ENCODE data around the gene CMTR1. TPM values are rescaled to one million over a fixed set of nuclear protein-coding genes. Genes with fewer than 3 reads are reported as not detected.

Gene CMTR1
- total RNA-seq, 1 experiment from 2014 or later, result 37.7 TPM

- intact Hi-C loops (cut with micrococcal nuclease; ENCODE audit: unreplicated experiment), result no loop called here
- ChIA-PET CTCF (interaction anchor here (0.7 kb wide), 2 partner anchors 42 to 180 kb away, joined by 3 to 6 read pairs; no protein-coding TSS in a partner anchor), POLR2A (no interaction called here)
- TF ChIP-seq, protein P1, sequence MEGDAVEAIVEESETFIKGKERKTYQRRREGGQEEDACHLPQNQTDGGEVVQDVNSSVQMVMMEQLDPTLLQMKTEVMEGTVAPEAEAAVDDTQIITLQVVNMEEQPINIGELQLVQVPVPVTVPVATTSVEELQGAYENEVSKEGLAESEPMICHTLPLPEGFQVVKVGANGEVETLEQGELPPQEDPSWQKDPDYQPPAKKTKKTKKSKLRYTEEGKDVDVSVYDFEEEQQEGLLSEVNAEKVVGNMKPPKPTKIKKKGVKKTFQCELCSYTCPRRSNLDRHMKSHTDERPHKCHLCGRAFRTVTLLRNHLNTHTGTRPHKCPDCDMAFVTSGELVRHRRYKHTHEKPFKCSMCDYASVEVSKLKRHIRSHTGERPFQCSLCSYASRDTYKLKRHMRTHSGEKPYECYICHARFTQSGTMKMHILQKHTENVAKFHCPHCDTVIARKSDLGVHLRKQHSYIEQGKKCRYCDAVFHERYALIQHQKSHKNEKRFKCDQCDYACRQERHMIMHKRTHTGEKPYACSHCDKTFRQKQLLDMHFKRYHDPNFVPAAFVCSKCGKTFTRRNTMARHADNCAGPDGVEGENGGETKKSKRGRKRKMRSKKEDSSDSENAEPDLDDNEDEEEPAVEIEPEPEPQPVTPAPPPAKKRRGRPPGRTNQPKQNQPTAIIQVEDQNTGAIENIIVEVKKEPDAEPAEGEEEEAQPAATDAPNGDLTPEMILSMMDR (IDR thresholded peaks at IDR 0.05), result no peak
- TF ChIP-seq REST (IDR thresholded peaks at IDR 0.05; ENCODE audit: insufficient read depth in 1 of 2, low read depth in 2 of 2, low read length in 1 of 2), result no peak; a peak in 1 of 4 replicates
- no peak for TF ChIP-seq TCF7L2 (IDR thresholded peaks at IDR 0.05; ENCODE audit: low read depth, low read length)
- no peak for TF ChIP-seq POLR2AphosphoS5 (IDR thresholded peaks at IDR 0.05; ENCODE audit: low read depth, low read length)
- no peak for TF ChIP-seq SIN3A (IDR thresholded peaks at IDR 0.05; ENCODE audit: borderline replicate concordance, insufficient read depth, low read depth, low read length)
- Histone ChIP-seq H3K27ac (ENCODE audit: low read length) (peak overlapping the region; percentile 69), H3K4me1 (ENCODE audit: control insufficient read depth, insufficient read depth, low read length) (peaks cover 19% of the 10 kb centered on the region), H3K9me3 (ENCODE audit: control insufficient read depth, insufficient read depth, low read depth, low read length) (no peaks in the 10 kb centered on the region), H3K4me3 (ENCODE audit: low read depth in 2 of 2, low read length in 2 of 2) (peak overlapping the region in 1 of 2 experiments; percentile 6; a peak in 1 of 4 replicates), H3K36me3 (ENCODE audit: control insufficient read depth, insufficient read depth, low read length) (no peaks in the 10 kb centered on the region), H3K27me3 (ENCODE audit: control insufficient read depth, insufficient read depth, low read length) (no peaks in the 10 kb centered on the region)
- BruUV-seq (replicated peaks), result no TSS peak
- peak; percentile 73 for ATAC-seq
- in situ Hi-C loops (cut with HindIII; ENCODE audit: low pct_unique_long_range_greater_than_20kb, low sequenced_read_pairs), result no loop called here
- no peak for DNase-seq (ENCODE audit: low read depth, low spot score)
Observed at GRCh38 chr6:37524025-37524969, 91.3 kb downstream of the CMTR1 start.

- intact Hi-C loops (cut with micrococcal nuclease; ENCODE audit: unreplicated experiment), result no loop called here
- H3K4me1 ChIP-seq (ENCODE audit: control insufficient read depth, insufficient read depth, low read length), result peaks cover 19% of the 10 kb centered on the region
- DNase-seq (ENCODE audit: low read depth, low spot score), result no peak
- ChIA-PET POLR2A (no interaction called here), CTCF (interaction anchor here (0.6 kb wide), 1 partner anchor 46 kb away, joined by 7 read pairs; no protein-coding TSS in a partner anchor)
- no peak overlapping the region for H3K4me3 ChIP-seq (ENCODE audit: low read depth in 2 of 2, low read length in 2 of 2)
- ATAC-seq, result peak; percentile 62
- TF ChIP-seq REST (IDR thresholded peaks at IDR 0.05; ENCODE audit: insufficient read depth in 1 of 2, low read depth in 2 of 2, low read length in 1 of 2) (no peak), POLR2AphosphoS5 (IDR thresholded peaks at IDR 0.05; ENCODE audit: low read depth, low read length) (no peak), TCF7L2 (IDR thresholded peaks at IDR 0.05; ENCODE audit: low read depth, low read length) (no peak), SIN3A (IDR thresholded peaks at IDR 0.05; ENCODE audit: borderline replicate concordance, insufficient read depth, low read depth, low read length) (no peak)
- TF ChIP-seq, protein P1 (IDR thresholded peaks at IDR 0.05), result no peak
- BruUV-seq (replicated peaks), result no TSS peak
- in situ Hi-C loops (cut with HindIII; ENCODE audit: low pct_unique_long_range_greater_than_20kb, low sequenced_read_pairs), result no loop called here
- H3K27me3 ChIP-seq (ENCODE audit: control insufficient read depth, insufficient read depth, low read length), result no peaks in the 10 kb centered on the region
- no peak overlapping the region; the same call in 1 of the 2 replicates for H3K27ac ChIP-seq (ENCODE audit: low read length)
- H3K36me3 ChIP-seq (ENCODE audit: control insufficient read depth, insufficient read depth, low read length), result no peaks in the 10 kb centered on the region
- no peaks in the 10 kb centered on the region for H3K9me3 ChIP-seq (ENCODE audit: control insufficient read depth, insufficient read depth, low read depth, low read length)
Observed at GRCh38 chr6:37524970-37525318, 91.9 kb downstream of the CMTR1 start.

Data from Panc1 (cell line).